ENCODE measurements around the gene ATP8A2. TPM values are rescaled to one million over a fixed set of nuclear protein-coding genes. Genes with fewer than 3 reads are reported as not detected.

The ATP8A2 gene
- total and polyA plus RNA-seq, 9 of the 15 experiments (the other 6 are each of a cell fraction or from before 2014, with no cell fraction given) = under 0.01 to 0.33 (median 0.06) TPM; not detected in 4

- CTCF ChIA-PET (ENCODE audit: low intra/inter-chr PET ratio) = no interaction called here
- in situ Hi-C loops (cut with MboI) = no loop called here
These were observed 392.6 kb downstream of the ATP8A2 start for GRCh38 chr13:25764378-25764777.

GRCh38 chr13:25765266-25765665, 393.5 kb downstream of the ATP8A2 start:
- H3K4me3 ChIP-seq = no peak overlapping the region
- no peaks in the 10 kb centered on the region for H3K36me3 ChIP-seq (ENCODE audit: control insufficient read depth, insufficient read depth, low read length)
- no peaks in the 10 kb centered on the region for H3K9me3 ChIP-seq (replicated peaks; ENCODE audit: control insufficient read depth, insufficient read depth, low read depth, low read length)
- 5% methylated on average over 2 of the region's 2 CpGs for WGBS (ENCODE audit: insufficient coverage, low coverage, missing lambda C conversion rate)
- in situ Hi-C loops (cut with MboI) = no loop called here
- BruUV-seq (replicated peaks) = no TSS peak
- DNase-seq (ENCODE audit: extremely low read depth in 1 of 4, low spot score in 3 of 4) (no peak), ATAC-seq (no peak), FAIRE-seq (no peak)
- CTCF ChIA-PET (ENCODE audit: low intra/inter-chr PET ratio) = no interaction called here
- no peaks in the 10 kb centered on the region for H3K9me1 ChIP-seq (ENCODE audit: control insufficient read depth, insufficient read depth, low read length)
- no peak overlapping the region for H2AFZ ChIP-seq (ENCODE audit: low read depth, low read length)
- no peaks in the 10 kb centered on the region for H4K20me1 ChIP-seq (replicated peaks; ENCODE audit: control insufficient read depth, insufficient read depth, low read length)
- H3K9ac ChIP-seq (ENCODE audit: insufficient read depth in 1 of 2, low read depth in 2 of 2, low read length in 2 of 2) = no peak overlapping the region
- H3K4me2 ChIP-seq (ENCODE audit: insufficient read depth, low read length) = no peak overlapping the region
- POLR2A ChIA-PET = interaction anchor here (0.5 to 1.0 kb wide), 2 partner anchors 9 kb away, joined by 3 read pairs; no protein-coding TSS in a partner anchor
- H3K27me3 ChIP-seq (ENCODE audit: control insufficient read depth in 2 of 2, insufficient read depth in 2 of 2, low read length in 2 of 2) = no peaks in the 10 kb centered on the region; a peak in 1 of 5 replicates
- intact Hi-C loops (cut with micrococcal nuclease) = no loop called here
- no peaks in the 10 kb centered on the region for H3K4me1 ChIP-seq (replicated peaks in 1 of 2; ENCODE audit: control insufficient read depth in 2 of 2, insufficient read depth in 2 of 2, low read length in 2 of 2)
- H3K79me2 ChIP-seq (ENCODE audit: control insufficient read depth, insufficient read depth, low read length) = no peaks in the 10 kb centered on the region
- H3K27ac ChIP-seq (ENCODE audit: extremely low read depth, low read depth, low read length) = no peak overlapping the region
- TF ChIP-seq HMG20B (CRISPR knock-in tag; IDR thresholded peaks at IDR 0.05) (no peak), GTF3C2 (IDR thresholded peaks at IDR 0.05; ENCODE audit: borderline replicate concordance, extremely low read depth, insufficient read length) (no peak), CREB3 (tag; conservative IDR thresholded peaks at IDR 0.05; ENCODE audit: low read depth) (no peak), MTA2 (IDR thresholded peaks at IDR 0.05; ENCODE audit: low read depth) (no peak), FOXJ3 (CRISPR knock-in tag; IDR thresholded peaks at IDR 0.05) (no peak), ZFP91 (CRISPR knock-in tag; IDR thresholded peaks at IDR 0.05) (no peak), CEBPB (tag; IDR thresholded peaks at IDR 0.05) (no peak)

More at GRCh38 chr13:25764378-25764777, 392.6 kb downstream of the ATP8A2 start:
- no peak overlapping the region for H3K27ac ChIP-seq (ENCODE audit: extremely low read depth, low read depth, low read length)
- H4K20me1 ChIP-seq (replicated peaks; ENCODE audit: control insufficient read depth, insufficient read depth, low read length) = no peaks in the 10 kb centered on the region
- H2AFZ ChIP-seq (ENCODE audit: low read depth, low read length) = no peak overlapping the region
- ATAC-seq (no peak), FAIRE-seq (no peak), DNase-seq (ENCODE audit: extremely low read depth in 1 of 4, low spot score in 3 of 4) (no peak)
- POLR2A ChIA-PET = no interaction called here
- no peak for TF ChIP-seq ETS2 (tag; IDR thresholded peaks at IDR 0.05; ENCODE audit: borderline replicate concordance, poor library complexity, severe bottlenecking)
- no peak for TF ChIP-seq TARDBP (IDR thresholded peaks at IDR 0.05)
- no peak for TF ChIP-seq ARID1B (IDR thresholded peaks at IDR 0.05)
- TF ChIP-seq ZNF764 (CRISPR knock-in tag; IDR thresholded peaks at IDR 0.05; ENCODE audit: low read depth) = no peak
- TF ChIP-seq HCFC1 (IDR thresholded peaks at IDR 0.05; ENCODE audit: low read depth, low read length) = no peak
- no peak for TF ChIP-seq IFI16 (CRISPR knock-in tag; IDR thresholded peaks at IDR 0.05)
- no peak for TF ChIP-seq ZBTB1 (CRISPR knock-in tag; IDR thresholded peaks at IDR 0.05; ENCODE audit: borderline replicate concordance, low read depth)
- TF ChIP-seq CXXC5 (CRISPR knock-in tag; IDR thresholded peaks at IDR 0.05) = no peak
- TF ChIP-seq PHF21A (IDR thresholded peaks at IDR 0.05; ENCODE audit: borderline replicate concordance, low read depth) = no peak
- no TSS peak for BruUV-seq (replicated peaks)
- no peaks in the 10 kb centered on the region for H3K9me3 ChIP-seq (replicated peaks; ENCODE audit: control insufficient read depth, insufficient read depth, low read depth, low read length)
- H3K9ac ChIP-seq (ENCODE audit: insufficient read depth in 1 of 2, low read depth in 2 of 2, low read length in 2 of 2) = no peak overlapping the region
- H3K4me1 ChIP-seq (replicated peaks in 1 of 2; ENCODE audit: control insufficient read depth in 2 of 2, insufficient read depth in 2 of 2, low read length in 2 of 2) = no peaks in the 10 kb centered on the region
- intact Hi-C loops (cut with micrococcal nuclease) = no loop called here
- 18% methylated on average over 1 of the region's 4 CpGs for WGBS (ENCODE audit: insufficient coverage, low coverage, missing lambda C conversion rate)
- no peaks in the 10 kb centered on the region for H3K9me1 ChIP-seq (ENCODE audit: control insufficient read depth, insufficient read depth, low read length)
- no peaks in the 10 kb centered on the region for H3K79me2 ChIP-seq (ENCODE audit: control insufficient read depth, insufficient read depth, low read length)
- no peaks in the 10 kb centered on the region; a peak in 1 of 5 replicates for H3K27me3 ChIP-seq (ENCODE audit: control insufficient read depth in 2 of 2, insufficient read depth in 2 of 2, low read length in 2 of 2)
- no peak overlapping the region for H3K4me2 ChIP-seq (ENCODE audit: insufficient read depth, low read length)
- H3K36me3 ChIP-seq (ENCODE audit: control insufficient read depth, insufficient read depth, low read length) = no peaks in the 10 kb centered on the region
- no peak overlapping the region for H3K4me3 ChIP-seq

Data from K562 (cell line).